ENCODE data around the gene CEMP1. TPM values are rescaled to one million over a fixed set of nuclear protein-coding genes. Genes with fewer than 3 reads are reported as not detected.
"Not testable (repeated sequence)": the region's sequence is repeated elsewhere in the genome, so short reads cannot be mapped to it uniquely, and the experiment has no call there.

The CEMP1 gene
- total RNA-seq = not detected in 2 replicates

GRCh38 chr16:2531371-2531695, at the start of gene CEMP1:
Gene CEMP1, minus strand, starts transcription at chr16:2531408. Its CDS starts 335 bp downstream, at chr16:2531073.
- DNase-seq (ENCODE audit: extremely low read depth, low read depth, low spot score) = no peak

DNA sequence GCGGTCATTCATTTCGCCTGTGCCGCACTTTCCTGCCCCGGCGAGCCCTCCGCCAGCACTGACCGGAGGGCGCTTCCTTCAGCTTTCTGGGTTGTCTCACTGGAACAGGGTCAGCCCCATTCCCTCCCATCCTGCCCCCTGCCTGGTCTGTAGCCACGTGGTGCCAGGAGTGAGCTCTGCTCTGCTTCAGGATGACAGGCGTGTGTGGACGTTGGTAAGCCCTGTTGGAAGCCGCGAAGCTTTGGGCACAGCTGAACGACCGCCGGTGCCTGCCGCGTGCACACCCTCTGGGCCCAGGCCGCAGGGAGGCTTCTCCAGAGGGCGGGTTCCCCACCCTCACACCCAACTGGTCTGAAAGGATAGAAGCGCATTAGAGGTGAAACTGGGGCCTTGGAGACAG, 49.6 kb upstream of the CEMP1 start:
- not testable (repeated sequence) for DNase-seq (ENCODE audit: extremely low read depth, low read depth, low spot score)

DNA sequence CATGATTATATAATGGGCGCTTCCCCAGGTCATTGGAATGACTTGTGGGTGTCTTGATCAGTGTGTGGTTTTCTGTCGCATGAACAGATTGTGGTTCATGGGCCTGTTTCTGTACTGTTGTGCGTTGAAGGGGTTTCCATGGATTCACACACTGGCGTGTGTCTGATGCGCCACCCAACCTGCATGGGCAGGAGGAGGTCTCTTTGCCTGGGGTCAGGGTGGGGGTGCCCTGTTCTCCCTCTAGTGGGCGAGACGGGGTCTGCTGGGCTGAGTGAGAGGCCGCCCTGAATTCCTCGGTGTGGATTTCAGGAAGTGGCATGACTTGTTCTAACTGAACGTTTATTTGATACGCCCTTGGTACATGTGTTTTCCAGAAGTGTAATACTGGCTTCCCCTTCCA, 48.9 kb upstream of the CEMP1 start:
- not testable (repeated sequence) for DNase-seq (ENCODE audit: extremely low read depth, low read depth, low spot score)

- DNase-seq (ENCODE audit: extremely low read depth, low read depth, low spot score) = not testable (repeated sequence)
Measured at GRCh38 chr16:2578905-2579304, 47.7 kb upstream of the CEMP1 start.

DNA sequence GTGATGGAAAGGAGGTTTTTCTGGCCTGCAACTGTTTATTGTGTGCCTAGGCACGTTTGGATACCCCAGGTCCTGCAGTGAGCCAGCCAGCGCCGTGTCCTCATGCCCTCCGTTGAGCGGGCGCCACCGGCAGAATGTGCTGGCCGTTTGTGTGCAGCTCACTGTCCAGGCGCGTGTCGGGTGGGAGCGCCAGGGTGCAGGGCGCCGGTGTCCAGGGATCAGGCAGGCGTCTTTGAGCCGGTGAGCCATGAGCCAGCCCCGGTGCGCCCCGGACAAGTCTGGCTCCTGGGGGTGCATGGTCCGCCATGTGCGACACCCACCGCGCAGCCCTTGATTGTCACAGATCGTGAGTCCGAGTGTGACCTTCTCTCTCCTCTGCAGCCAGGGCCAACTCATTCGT, 45.8 kb upstream of the CEMP1 start:
- not testable (repeated sequence) for DNase-seq (ENCODE audit: extremely low read depth, low read depth, low spot score)

GRCh38 chr16:2575839-2576238, 44.6 kb upstream of the CEMP1 start:
- not testable (repeated sequence) for DNase-seq (ENCODE audit: extremely low read depth, low read depth, low spot score)

GRCh38 chr16:2572704-2573103, 41.5 kb upstream of the CEMP1 start:
- not testable (repeated sequence) for DNase-seq (ENCODE audit: extremely low read depth, low read depth, low spot score)

- DNase-seq (ENCODE audit: extremely low read depth, low read depth, low spot score) = not testable (repeated sequence)
Measured at GRCh38 chr16:2568573-2568972, 37.4 kb upstream of the CEMP1 start.

DNA sequence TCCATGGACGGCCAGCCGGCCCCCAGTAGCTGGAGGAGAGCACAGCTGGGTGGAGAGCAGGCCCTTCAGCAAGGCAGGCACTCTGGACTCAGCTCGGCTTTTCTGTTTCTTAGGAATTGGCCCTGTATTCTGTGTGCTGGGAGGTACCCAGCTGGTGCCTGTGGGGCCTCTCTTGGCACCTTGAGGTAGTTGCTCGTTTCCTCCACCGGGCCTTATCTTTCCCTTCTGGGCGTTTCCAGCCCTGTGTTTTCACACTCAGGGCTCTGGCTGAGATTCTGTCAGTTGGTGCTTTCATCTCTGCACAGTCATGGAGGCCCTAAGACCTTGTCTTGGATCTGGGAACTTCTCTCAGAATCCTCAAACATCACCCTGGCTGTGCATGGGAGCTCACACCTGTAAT, 36.3 kb upstream of the CEMP1 start:
- DNase-seq (ENCODE audit: extremely low read depth, low read depth, low spot score) = not testable (repeated sequence)

GRCh38 chr16:2560798-2561133, 29.6 kb upstream of the CEMP1 start:
- DNase-seq (ENCODE audit: extremely low read depth, low read depth, low spot score) = not testable (repeated sequence)

- not testable (repeated sequence) for DNase-seq (ENCODE audit: extremely low read depth, low read depth, low spot score)
Measured at GRCh38 chr16:2560131-2560797, 29.1 kb upstream of the CEMP1 start.

GRCh38 chr16:2557150-2557549, 25.9 kb upstream of the CEMP1 start:
- DNase-seq (ENCODE audit: extremely low read depth, low read depth, low spot score) = not testable (repeated sequence)

- DNase-seq (ENCODE audit: extremely low read depth, low read depth, low spot score) = not testable (repeated sequence)
Measured at GRCh38 chr16:2554709-2555425, 23.7 kb upstream of the CEMP1 start.

DNA sequence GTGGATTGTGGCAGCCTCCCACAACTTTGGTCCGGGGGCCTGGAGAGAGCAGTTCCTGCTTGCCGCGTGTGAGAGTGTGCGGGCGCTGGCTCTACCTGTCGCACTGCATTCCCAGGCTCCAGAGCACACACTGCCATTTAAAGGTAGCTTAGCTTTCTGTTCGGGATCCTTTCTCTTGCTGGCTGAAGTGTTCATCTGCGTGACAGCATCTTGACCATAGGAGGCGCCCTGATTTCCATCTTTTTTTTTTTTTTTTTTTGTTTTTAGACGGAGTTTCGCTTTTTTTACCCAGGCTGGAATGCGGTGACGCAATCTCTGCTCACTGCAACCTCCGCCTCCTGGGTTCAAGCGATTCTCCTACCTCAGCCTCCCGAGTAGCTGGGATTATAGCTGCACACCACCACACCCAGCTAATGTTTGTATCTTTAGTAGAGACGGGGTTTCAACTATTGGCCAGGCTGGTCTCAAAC, 20.2 kb upstream of the CEMP1 start:
- not testable (repeated sequence) for DNase-seq (ENCODE audit: extremely low read depth, low read depth, low spot score)

GRCh38 chr16:2550283-2550878, 19.2 kb upstream of the CEMP1 start:
- not testable (repeated sequence) for DNase-seq (ENCODE audit: extremely low read depth, low read depth, low spot score)

DNA sequence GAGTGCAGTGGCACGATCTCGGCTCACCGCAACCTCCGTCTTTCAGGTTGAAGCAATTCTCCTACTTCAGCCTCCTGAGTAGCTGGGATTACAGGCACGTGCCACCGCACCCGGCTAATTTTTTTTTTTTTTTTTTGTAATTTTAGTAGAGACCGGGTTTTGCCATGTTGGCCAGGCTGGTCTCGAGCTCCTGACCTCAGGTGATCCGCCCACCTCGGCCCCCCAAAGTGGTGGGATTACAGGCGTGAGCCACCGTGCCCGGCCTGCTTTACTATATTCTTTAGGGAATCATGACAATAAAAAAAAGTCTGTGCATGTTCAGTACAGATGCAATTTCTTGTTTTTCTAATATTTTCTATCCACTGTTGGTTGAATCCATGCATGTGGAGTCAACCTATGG, 12.6 kb upstream of the CEMP1 start:
- DNase-seq (ENCODE audit: extremely low read depth, low read depth, low spot score) = not testable (repeated sequence)

GRCh38 chr16:2541409-2541808, 10.2 kb upstream of the CEMP1 start:
- not testable (repeated sequence) for DNase-seq (ENCODE audit: extremely low read depth, low read depth, low spot score)

DNA sequence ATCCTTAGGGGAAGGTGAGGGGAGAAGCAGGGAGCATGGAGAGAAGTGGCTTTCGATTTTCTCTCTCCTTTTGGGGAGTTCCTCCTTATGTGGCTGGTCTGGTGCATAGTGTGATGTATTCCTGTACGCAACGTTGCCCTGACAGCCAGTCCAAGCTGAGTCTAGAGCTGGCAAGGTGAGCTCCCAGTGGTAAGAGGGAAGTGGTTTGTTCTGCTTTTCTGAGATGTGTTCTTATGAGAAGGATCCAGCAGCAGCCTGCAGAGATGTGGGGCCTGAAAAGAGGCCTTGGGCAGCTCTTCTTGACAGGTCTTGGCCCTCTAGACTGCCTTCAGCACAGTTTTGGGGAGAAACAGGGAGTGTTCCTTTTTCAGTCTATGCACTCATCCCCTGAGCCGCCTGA, 9.7 kb upstream of the CEMP1 start:
- DNase-seq (ENCODE audit: extremely low read depth, low read depth, low spot score) = not testable (repeated sequence)

GRCh38 chr16:2539845-2540458, 8.7 kb upstream of the CEMP1 start:
- DNase-seq (ENCODE audit: extremely low read depth, low read depth, low spot score) = not testable (repeated sequence)

GRCh38 chr16:2539192-2539844, 8.1 kb upstream of the CEMP1 start:
- not testable (repeated sequence) for DNase-seq (ENCODE audit: extremely low read depth, low read depth, low spot score)

Data from glomerular endothelial cell (primary cell).